HEK293 (cell line): ENCODE measurements around the gene HOXB13.

Source experiments
- CTCF ChIA-PET: fragments of 350-600 bp; formaldehyde crosslinking; extraction: SDS; loops from one replicate; lab custom pipeline; 2021; ENCODE audit warnings: antibody characterized with exemption; lab: Yijun Ruan, JAX
- POLR2A ChIA-PET: fragments of 300-600 bp; formaldehyde crosslinking; extraction: SDS; loops from one replicate; lab custom pipeline; 2020; ENCODE audit warnings: antibody characterized with exemption, inconsistent platforms; lab: Yijun Ruan, JAX
- H3K27ac ChIP-seq: fragments of 200-500 bp; sonication (Bioruptor generic); 2 replicates; pipeline ENCODE4 v1.5.1; 2014; ENCODE audit warnings: low read depth, low read length, control low read depth, inconsistent platforms; ENCODE audit errors: extremely low read depth
- H3K36me3 ChIP-seq, 2 experiments: fragments of 200-500 bp in 1 of 2; sonication (Bioruptor generic) in 1 of 2; 1 replicate in 1 of 2; 2 replicates in 1 of 2; pipeline ENCODE4 v1.5.1; 2014 to 2017; ENCODE audit warnings: inconsistent platforms in 2 of 2, low read length in 2 of 2; ENCODE audit not compliant: control insufficient read depth in 2 of 2, insufficient read depth in 1 of 2
- H3K4me1 ChIP-seq: fragments of 200-500 bp; sonication (Bioruptor generic); 2 replicates; pipeline ENCODE4 v1.5.1; 2014; ENCODE audit warnings: mild to moderate bottlenecking, low read length, inconsistent platforms; ENCODE audit not compliant: control insufficient read depth, insufficient read depth
- H3K4me3 ChIP-seq: 2 replicates; pipeline ENCODE4 v1.5.1; 2011; ENCODE audit warnings: low read depth, mild to moderate bottlenecking, control low read depth, low read length, moderate library complexity
- H3K9me3 ChIP-seq: fragments of 200-500 bp; sonication (Bioruptor generic); 2 replicates; pipeline ENCODE4 v1.5.1; 2014; ENCODE audit warnings: low read depth, low read length, inconsistent platforms; ENCODE audit not compliant: control insufficient read depth, insufficient read depth
- BCL11B ChIP-seq: fragments of 450-650 bp; formaldehyde crosslinking; IDR thresholded peaks from 2 replicates; pipeline ENCODE4 v1.5.1; 2016; ENCODE audit warnings: low read depth, missing biosample characterization, missing genetic modification characterization
- GFI1B ChIP-seq: fragments of 450-650 bp; formaldehyde crosslinking; IDR thresholded peaks from 2 replicates; pipeline ENCODE4 v1.5.1; 2016; ENCODE audit warnings: missing biosample characterization, missing genetic modification characterization
- KLF10 ChIP-seq: fragments of 450-650 bp; IDR thresholded peaks from 2 replicates; pipeline ENCODE4 v1.5.1; 2018; ENCODE audit warnings: missing biosample characterization, mild to moderate bottlenecking, missing genetic modification characterization
- KLF16 ChIP-seq: fragments of 450-650 bp; formaldehyde crosslinking; IDR thresholded peaks from 2 replicates; pipeline ENCODE4 v1.5.1; 2017; ENCODE audit warnings: missing biosample characterization, missing genetic modification characterization
- PRDM1 ChIP-seq: fragments of 450-650 bp; formaldehyde crosslinking; IDR thresholded peaks from 2 replicates; pipeline ENCODE4; 2016; ENCODE audit warnings: missing biosample characterization, missing genetic modification characterization
- REPIN1 ChIP-seq: fragments of 450-650 bp; formaldehyde crosslinking; IDR thresholded peaks from 2 replicates; pipeline ENCODE4 v1.5.1; 2017; ENCODE audit warnings: missing biosample characterization, missing genetic modification characterization, low read depth
- SP2 ChIP-seq: fragments of 450-650 bp; formaldehyde crosslinking; IDR thresholded peaks from 2 replicates; pipeline ENCODE4 v1.5.1; 2016; ENCODE audit warnings: missing biosample characterization, missing genetic modification characterization
- ZBTB1 ChIP-seq: fragments of 450-650 bp; formaldehyde crosslinking; IDR thresholded peaks from 2 replicates; pipeline ENCODE4 v1.5.1; 2016; ENCODE audit warnings: missing biosample characterization, missing genetic modification characterization
- ZBTB20 ChIP-seq: fragments of 450-650 bp; formaldehyde crosslinking; IDR thresholded peaks from 2 replicates; pipeline ENCODE4 v1.5.1; 2016; ENCODE audit warnings: missing biosample characterization, missing genetic modification characterization
- ZBTB21 ChIP-seq: fragments of 450-650 bp; formaldehyde crosslinking; IDR thresholded peaks from 2 replicates; pipeline ENCODE4 v1.5.1; 2017; ENCODE audit warnings: missing biosample characterization, missing genetic modification characterization
- ZFP3 ChIP-seq: fragments of 450-650 bp; formaldehyde crosslinking; IDR thresholded peaks from 2 replicates; pipeline ENCODE4 v1.5.1; 2016; ENCODE audit warnings: low read depth, missing biosample characterization, missing genetic modification characterization
- ZNF19 ChIP-seq: fragments of 450-650 bp; formaldehyde crosslinking; IDR thresholded peaks from 2 replicates; pipeline ENCODE4; 2016; ENCODE audit warnings: missing biosample characterization, missing genetic modification characterization, low read depth
- ZNF266 ChIP-seq: fragments of 450-650 bp; formaldehyde crosslinking; IDR thresholded peaks from 2 replicates; pipeline ENCODE4 v1.5.1; 2016; ENCODE audit warnings: missing biosample characterization, missing genetic modification characterization, low read depth
- ZNF292 ChIP-seq: fragments of 450-650 bp; formaldehyde crosslinking; IDR thresholded peaks from 2 replicates; pipeline ENCODE4 v1.5.1; 2016; ENCODE audit warnings: low read depth, missing biosample characterization, missing genetic modification characterization, borderline replicate concordance
- ZNF302 ChIP-seq: fragments of 450-650 bp; formaldehyde crosslinking; IDR thresholded peaks from 2 replicates; pipeline ENCODE4 v1.5.1; 2016; ENCODE audit warnings: missing biosample characterization, missing genetic modification characterization, low read depth
- ZNF335 ChIP-seq: fragments of 450-650 bp; formaldehyde crosslinking; conservative IDR thresholded peaks from 2 replicates; pipeline ENCODE4 v1.5.1; 2016; ENCODE audit warnings: missing biosample characterization, missing genetic modification characterization
- ZNF366 ChIP-seq: fragments of 450-650 bp; formaldehyde crosslinking; conservative IDR thresholded peaks from 2 replicates; pipeline ENCODE4 v1.5.1; 2016; ENCODE audit warnings: missing biosample characterization, missing genetic modification characterization
- ZNF394 ChIP-seq: fragments of 450-650 bp; formaldehyde crosslinking; IDR thresholded peaks from 2 replicates; pipeline ENCODE4 v1.5.1; 2016; ENCODE audit warnings: missing biosample characterization, missing genetic modification characterization, mild to moderate bottlenecking, moderate library complexity, borderline replicate concordance
- ZNF423 ChIP-seq: fragments of 450-650 bp; formaldehyde crosslinking; IDR thresholded peaks from 2 replicates; pipeline ENCODE4 v1.5.1; 2016; ENCODE audit warnings: missing biosample characterization, missing genetic modification characterization
- ZNF426 ChIP-seq: fragments of 450-650 bp; formaldehyde crosslinking; IDR thresholded peaks from 2 replicates; pipeline ENCODE4 v1.5.1; 2017; ENCODE audit warnings: missing biosample characterization, missing genetic modification characterization, mild to moderate bottlenecking, inconsistent platforms, moderate library complexity
- ZNF488 ChIP-seq: fragments of 450-650 bp; formaldehyde crosslinking; IDR thresholded peaks from 2 replicates; pipeline ENCODE4 v1.5.1; 2016; ENCODE audit warnings: missing biosample characterization, missing genetic modification characterization
- ZNF549 ChIP-seq: fragments of 450-650 bp; IDR thresholded peaks from 2 replicates; pipeline ENCODE4 v1.5.1; 2018; ENCODE audit warnings: missing biosample characterization, missing genetic modification characterization, mild to moderate bottlenecking, inconsistent platforms, moderate library complexity
- ZNF561 ChIP-seq: fragments of 450-650 bp; IDR thresholded peaks from 2 replicates; pipeline ENCODE4 v1.5.1; 2018; ENCODE audit warnings: missing biosample characterization, missing genetic modification characterization, borderline replicate concordance
- ZNF600 ChIP-seq: fragments of 450-650 bp; formaldehyde crosslinking; IDR thresholded peaks from 2 replicates; pipeline ENCODE4 v1.5.1; 2016; ENCODE audit warnings: missing biosample characterization, missing genetic modification characterization
- ZNF776 ChIP-seq: fragments of 450-650 bp; formaldehyde crosslinking; IDR thresholded peaks from 2 replicates; pipeline ENCODE4 v1.5.0; 2017; ENCODE audit warnings: missing biosample characterization, missing genetic modification characterization, borderline replicate concordance
- ZNF791 ChIP-seq: fragments of 450-650 bp; formaldehyde crosslinking; IDR thresholded peaks from 2 replicates; pipeline ENCODE4 v1.5.1; 2016; ENCODE audit warnings: missing biosample characterization, missing genetic modification characterization
- ZNF843 ChIP-seq: fragments of 450-650 bp; formaldehyde crosslinking; IDR thresholded peaks from 2 replicates; pipeline ENCODE4 v1.5.1; 2016; ENCODE audit warnings: missing biosample characterization, missing genetic modification characterization
- ZSCAN23 ChIP-seq: fragments of 450-650 bp; formaldehyde crosslinking; IDR thresholded peaks from 2 replicates; pipeline ENCODE4 v1.5.1; 2016; ENCODE audit warnings: missing biosample characterization, missing genetic modification characterization
- TF ChIP-seq, protein P1 (sequence below): fragments of 450-650 bp; formaldehyde crosslinking; IDR thresholded peaks from 2 replicates; pipeline ENCODE4 v1.5.1; 2017; ENCODE audit warnings: missing biosample characterization, mild to moderate bottlenecking, missing genetic modification characterization, moderate library complexity
- TF ChIP-seq, protein P2 (sequence below): fragments of 450-650 bp; formaldehyde crosslinking; IDR thresholded peaks from 2 replicates; pipeline ENCODE4 v1.5.1; 2017; ENCODE audit warnings: missing biosample characterization, missing genetic modification characterization
- TF ChIP-seq, protein P3 (sequence below): fragments of 450-650 bp; formaldehyde crosslinking; IDR thresholded peaks from 2 replicates; pipeline ENCODE4 v1.5.1; 2016; ENCODE audit warnings: missing biosample characterization, missing genetic modification characterization, low read depth

HOXB13 gene

GRCh38 chr17:48728232-48729231 lies at the start of gene HOXB13:
HOXB13 (minus strand) TSS chr17:48728750; CDS start chr17:48728593, 157 bp downstream.
- Histone ChIP-seq H3K9me3 (no peaks in the 10 kb centered on the region), H3K36me3 (peaks cover 0 to 22% of the 10 kb centered on the region in 2 experiments; a peak in 1 of 3 replicates), H3K4me3 (peak within 1 kb of the TSS; percentile 72), H3K27ac (peak within 1 kb of the TSS; percentile 85), H3K4me1 (peaks cover 7% of the 10 kb centered on the region)
- ChIA-PET POLR2A (interaction anchor here (0.6 to 2.0 kb wide), 11 partner anchors 8 to 946 kb away, joined by 3 to 10 read pairs (median 4); no protein-coding TSS in a partner anchor), CTCF (interaction anchor here (0.6 to 14.1 kb wide), 13 partner anchors 9 to 215 kb away, joined by 3 to 246 read pairs (median 5); no protein-coding TSS in a partner anchor)
- peak; percentile 96 for TF ChIP-seq ZNF335
- TF ChIP-seq ZNF19: peak; percentile 98
- TF ChIP-seq REPIN1 (tag by site-specific recombination): peak; percentile 93; the same call in 1 of the 2 replicates
- TF ChIP-seq KLF10 (tag by site-specific recombination): 0 out of 2 replicates have a peak, but pooled peaks have one; percentile 35
- TF ChIP-seq ZNF549 (tag by site-specific recombination): no peak
- TF ChIP-seq SP2 (tag by site-specific recombination): peak; percentile 67
- peak; percentile 57 for TF ChIP-seq ZNF600 (tag by site-specific recombination)
- 0 out of 2 replicates have a peak, but pooled peaks have one; percentile 38 for TF ChIP-seq ZNF488 (tag by site-specific recombination)
- peak; percentile 88 for TF ChIP-seq ZBTB1 (tag by site-specific recombination)
- peak; percentile 58 for TF ChIP-seq ZNF423 (tag by site-specific recombination)
- peak; percentile 65; the same call in 1 of the 2 replicates for TF ChIP-seq ZFP3 (tag by site-specific recombination)
- TF ChIP-seq ZBTB20: peak; percentile 86
- peak; percentile 95 for TF ChIP-seq ZNF561 (tag by site-specific recombination)
- peak; percentile 79; the same call in 1 of the 2 replicates for TF ChIP-seq GFI1B (tag by site-specific recombination)
- peak; percentile 93 for TF ChIP-seq ZBTB21 (tag by site-specific recombination)
- TF ChIP-seq ZNF791 (tag by site-specific recombination): peak; percentile 76; the same call in 1 of the 2 replicates
- peak; percentile 68; the same call in 1 of the 2 replicates for TF ChIP-seq BCL11B (tag by site-specific recombination)
- TF ChIP-seq ZNF366 (tag by site-specific recombination): peak; percentile 100
- TF ChIP-seq ZNF426 (tag by site-specific recombination): no peak
- 0 out of 2 replicates have a peak, but pooled peaks have one; percentile 39 for TF ChIP-seq ZNF776 (tag by site-specific recombination)
- TF ChIP-seq, protein P1, sequence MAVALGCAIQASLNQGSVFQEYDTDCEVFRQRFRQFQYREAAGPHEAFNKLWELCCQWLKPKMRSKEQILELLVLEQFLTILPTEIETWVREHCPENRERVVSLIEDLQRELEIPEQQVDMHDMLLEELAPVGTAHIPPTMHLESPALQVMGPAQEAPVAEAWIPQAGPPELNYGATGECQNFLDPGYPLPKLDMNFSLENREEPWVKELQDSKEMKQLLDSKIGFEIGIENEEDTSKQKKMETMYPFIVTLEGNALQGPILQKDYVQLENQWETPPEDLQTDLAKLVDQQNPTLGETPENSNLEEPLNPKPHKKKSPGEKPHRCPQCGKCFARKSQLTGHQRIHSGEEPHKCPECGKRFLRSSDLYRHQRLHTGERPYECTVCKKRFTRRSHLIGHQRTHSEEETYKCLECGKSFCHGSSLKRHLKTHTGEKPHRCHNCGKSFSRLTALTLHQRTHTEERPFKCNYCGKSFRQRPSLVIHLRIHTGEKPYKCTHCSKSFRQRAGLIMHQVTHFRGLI (tag by site-specific recombination): peak; percentile 64
- TF ChIP-seq ZNF843 (tag by site-specific recombination): peak; percentile 93
- TF ChIP-seq, protein P2, sequence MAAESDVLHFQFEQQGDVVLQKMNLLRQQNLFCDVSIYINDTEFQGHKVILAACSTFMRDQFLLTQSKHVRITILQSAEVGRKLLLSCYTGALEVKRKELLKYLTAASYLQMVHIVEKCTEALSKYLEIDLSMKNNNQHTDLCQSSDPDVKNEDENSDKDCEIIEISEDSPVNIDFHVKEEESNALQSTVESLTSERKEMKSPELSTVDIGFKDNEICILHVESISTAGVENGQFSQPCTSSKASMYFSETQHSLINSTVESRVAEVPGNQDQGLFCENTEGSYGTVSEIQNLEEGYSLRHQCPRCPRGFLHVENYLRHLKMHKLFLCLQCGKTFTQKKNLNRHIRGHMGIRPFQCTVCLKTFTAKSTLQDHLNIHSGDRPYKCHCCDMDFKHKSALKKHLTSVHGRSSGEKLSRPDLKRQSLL (tag by site-specific recombination): no peak
- no peak for TF ChIP-seq ZNF292
- 0 out of 2 replicates have a peak, but pooled peaks have one; percentile 70 for TF ChIP-seq ZNF266 (tag by site-specific recombination)
- peak; percentile 99 for TF ChIP-seq PRDM1
- TF ChIP-seq, protein P3, sequence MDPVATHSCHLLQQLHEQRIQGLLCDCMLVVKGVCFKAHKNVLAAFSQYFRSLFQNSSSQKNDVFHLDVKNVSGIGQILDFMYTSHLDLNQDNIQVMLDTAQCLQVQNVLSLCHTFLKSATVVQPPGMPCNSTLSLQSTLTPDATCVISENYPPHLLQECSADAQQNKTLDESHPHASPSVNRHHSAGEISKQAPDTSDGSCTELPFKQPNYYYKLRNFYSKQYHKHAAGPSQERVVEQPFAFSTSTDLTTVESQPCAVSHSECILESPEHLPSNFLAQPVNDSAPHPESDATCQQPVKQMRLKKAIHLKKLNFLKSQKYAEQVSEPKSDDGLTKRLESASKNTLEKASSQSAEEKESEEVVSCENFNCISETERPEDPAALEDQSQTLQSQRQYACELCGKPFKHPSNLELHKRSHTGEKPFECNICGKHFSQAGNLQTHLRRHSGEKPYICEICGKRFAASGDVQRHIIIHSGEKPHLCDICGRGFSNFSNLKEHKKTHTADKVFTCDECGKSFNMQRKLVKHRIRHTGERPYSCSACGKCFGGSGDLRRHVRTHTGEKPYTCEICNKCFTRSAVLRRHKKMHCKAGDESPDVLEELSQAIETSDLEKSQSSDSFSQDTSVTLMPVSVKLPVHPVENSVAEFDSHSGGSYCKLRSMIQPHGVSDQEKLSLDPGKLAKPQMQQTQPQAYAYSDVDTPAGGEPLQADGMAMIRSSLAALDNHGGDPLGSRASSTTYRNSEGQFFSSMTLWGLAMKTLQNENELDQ: peak; percentile 82; the same call in 1 of the 2 replicates
- peak; percentile 94; the same call in 1 of the 2 replicates for TF ChIP-seq ZNF302 (tag by site-specific recombination)
- TF ChIP-seq ZSCAN23: peak; percentile 95
- TF ChIP-seq KLF16 (tag by site-specific recombination): peak; percentile 99
- peak; percentile 89; the same call in 1 of the 2 replicates for TF ChIP-seq ZNF394 (tag by site-specific recombination)
